Suprapubic skin (tissue), 4 donors: ENCODE results near the gene WDR31.

Source experiments
- CTCF ChIP-seq, 2 donors: fragments of 200-600 bp in 1 of 2; fragments of 450-650 bp in 1 of 2; sonication (generic) in 1 of 2; IDR thresholded peaks; one replicate each; pipeline ENCODE4 v1.5.1; 2016 to 2019; ENCODE audit warnings: antibody characterized with exemption in 2 of 2, mild to moderate bottlenecking in 1 of 2, moderate library complexity in 1 of 2
- EP300 ChIP-seq: sonication (generic); formaldehyde crosslinking; IDR thresholded peaks from one replicate; pipeline ENCODE4 v1.6.1; 2017; ENCODE audit warnings: antibody characterized with exemption
- POLR2AphosphoS5 ChIP-seq, 3 donors: sonication (generic); formaldehyde crosslinking; IDR thresholded peaks; one replicate each; pipeline ENCODE4 v1.6.1; 2017; ENCODE audit warnings: antibody characterized with exemption in 3 of 3

- TF ChIP-seq CTCF (IDR thresholded peaks at IDR 0.05) (no peak), EP300 (no peak), POLR2AphosphoS5 (IDR thresholded peaks at IDR 0.05) (no peak)
Measured at GRCh38 chr9:113269355-113269754, 70.7 kb downstream of the WDR31 start.
